ENCODE results near the gene EPHA4. TPM values are rescaled to one million over a fixed set of nuclear protein-coding genes. Genes with fewer than 3 reads are reported as not detected.

Gene EPHA4
- total RNA-seq, 1 experiment from 2014 or later: 18.0 TPM

DNA sequence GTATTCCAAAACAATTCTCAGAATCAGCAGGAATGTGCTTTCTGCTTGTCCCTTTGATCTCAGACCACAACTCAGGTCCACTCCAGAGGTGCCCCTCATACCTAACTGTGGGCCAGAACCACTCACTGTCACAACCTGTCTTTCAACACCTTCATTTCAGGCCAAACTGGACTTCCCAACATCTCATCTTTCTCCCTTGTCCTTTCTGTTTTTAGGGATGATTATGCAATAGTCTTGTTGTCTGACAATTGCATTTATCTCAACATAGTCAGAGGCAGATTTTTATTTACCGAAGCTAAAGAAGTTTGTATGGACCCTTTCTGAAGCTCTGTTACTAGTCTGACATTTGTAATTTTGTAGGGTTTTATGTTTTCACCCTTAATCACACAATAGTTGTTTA is 95.9 kb downstream of the EPHA4 start:
- no peak for DNase-seq (ENCODE audit: low read depth)

DNA sequence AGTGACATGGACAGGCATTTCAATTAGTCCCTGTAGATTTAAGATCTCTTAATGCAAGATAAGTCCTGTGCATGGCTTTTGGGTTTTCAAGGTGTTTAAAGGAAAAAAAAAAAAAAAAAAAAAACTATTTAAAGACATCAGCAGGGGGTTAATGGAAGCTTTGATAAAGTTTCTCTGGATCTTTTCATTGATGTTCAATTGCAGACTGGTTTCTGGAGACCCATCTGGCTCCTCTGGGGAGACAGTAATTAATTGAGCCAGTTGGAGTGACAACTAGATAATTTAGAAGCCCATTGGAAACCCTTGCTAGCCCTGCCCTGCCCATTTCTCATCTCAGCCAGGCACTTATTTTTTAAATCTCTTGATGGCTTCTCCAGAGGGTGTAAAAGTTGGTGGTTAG is 98.7 kb downstream of the EPHA4 start:
- no peak for DNase-seq (ENCODE audit: low read depth)

DNA sequence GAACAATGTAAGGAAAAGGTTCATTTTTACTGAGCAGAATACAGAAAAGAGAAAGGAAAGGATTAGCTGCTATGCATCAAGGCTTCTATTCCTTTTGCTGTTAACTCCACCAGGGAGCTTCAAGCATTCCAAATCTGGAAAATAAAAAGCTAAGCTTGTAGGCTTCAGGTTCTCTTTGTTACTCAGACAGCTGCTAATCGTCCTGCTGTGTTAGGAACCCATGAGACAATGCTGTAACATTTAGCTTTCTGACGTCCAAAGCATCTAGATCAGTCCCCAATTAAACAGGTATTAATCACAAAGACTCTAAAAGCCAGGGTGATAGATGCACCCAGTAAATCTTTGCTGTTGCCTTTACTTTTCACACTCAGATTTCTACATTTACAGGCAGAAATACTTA is 103.8 kb downstream of the EPHA4 start:
- no peak for DNase-seq (ENCODE audit: low read depth)

DNA sequence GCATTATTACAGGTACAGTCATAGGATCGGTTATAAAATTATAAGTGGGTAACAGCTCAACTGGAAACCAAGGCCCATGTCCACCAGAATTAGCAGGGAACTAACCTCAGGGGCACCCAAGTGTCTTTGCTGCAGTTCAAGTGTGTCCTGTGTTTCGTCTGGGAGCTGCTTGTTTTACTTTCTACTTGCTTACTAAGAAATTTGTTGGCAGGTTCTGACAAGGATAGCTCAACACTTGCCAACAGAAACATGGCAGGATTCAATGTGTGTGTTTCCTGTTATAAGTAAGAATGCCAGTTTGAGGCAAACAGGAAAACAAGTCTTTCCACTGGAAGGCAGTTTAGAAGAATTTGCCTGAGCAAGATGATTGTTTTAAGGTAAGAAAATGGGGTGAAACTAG is 104.5 kb downstream of the EPHA4 start:
- DNase-seq (ENCODE audit: low read depth): peak; percentile 16

DNA sequence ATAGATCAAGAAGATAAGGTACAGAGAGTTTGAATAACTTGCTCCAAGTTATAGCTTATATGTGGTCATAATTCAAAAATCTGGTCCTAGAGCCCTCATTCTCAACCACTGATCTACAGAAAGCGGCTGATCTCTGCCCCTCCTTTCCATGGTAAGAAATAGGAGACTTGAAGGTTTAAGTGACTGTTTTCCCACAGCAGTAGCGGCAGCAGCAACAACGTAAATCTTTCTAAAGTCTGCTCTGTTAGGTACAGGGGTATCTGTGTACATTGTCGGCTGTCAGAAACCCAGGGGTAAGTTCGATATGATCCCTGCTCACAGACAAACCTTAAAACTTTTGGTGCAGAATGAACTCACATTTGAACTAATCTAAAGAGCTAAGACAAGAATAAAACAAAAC is 105.4 kb downstream of the EPHA4 start:
- DNase-seq (ENCODE audit: low read depth): no peak

DNA sequence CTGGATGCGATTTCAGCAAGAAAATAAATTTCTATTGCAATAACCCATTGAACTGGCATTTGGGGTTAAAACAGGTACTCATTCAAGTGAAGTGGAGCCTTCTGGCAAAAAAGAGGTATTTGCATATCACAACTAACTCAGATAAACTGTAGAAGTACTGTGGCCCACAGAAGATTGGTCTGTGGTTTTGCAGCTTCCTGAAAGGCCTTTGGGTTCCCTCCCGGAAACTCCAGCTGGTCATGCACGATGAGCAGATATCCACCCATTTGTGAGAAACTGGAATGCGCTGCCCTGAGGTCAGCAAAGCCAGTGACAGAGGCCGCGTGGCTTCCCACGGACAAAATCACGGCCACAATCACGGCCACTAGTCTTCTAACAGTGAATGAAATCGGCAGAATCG is 106.3 kb downstream of the EPHA4 start:
- peak; percentile 28 for DNase-seq (ENCODE audit: low read depth)

DNA sequence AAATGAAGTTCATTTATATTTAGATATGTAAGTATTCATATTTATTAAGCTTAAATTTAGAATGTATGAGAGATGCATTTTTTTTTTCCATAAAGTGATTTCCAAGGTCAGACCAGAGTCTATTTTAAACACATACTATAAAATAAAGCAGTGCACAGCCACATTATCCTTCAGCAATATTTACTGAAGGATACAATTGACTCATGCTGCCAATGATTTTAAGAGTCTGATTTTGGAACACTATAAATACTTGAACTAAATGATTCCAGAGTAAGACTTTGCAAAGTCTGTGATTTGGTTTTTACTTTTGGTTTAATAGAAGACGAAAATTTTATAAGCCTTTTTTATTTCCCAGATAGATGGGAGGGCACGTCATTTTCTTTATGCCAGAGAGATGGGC is 107.1 kb downstream of the EPHA4 start:
- DNase-seq (ENCODE audit: low read depth): no peak

DNA sequence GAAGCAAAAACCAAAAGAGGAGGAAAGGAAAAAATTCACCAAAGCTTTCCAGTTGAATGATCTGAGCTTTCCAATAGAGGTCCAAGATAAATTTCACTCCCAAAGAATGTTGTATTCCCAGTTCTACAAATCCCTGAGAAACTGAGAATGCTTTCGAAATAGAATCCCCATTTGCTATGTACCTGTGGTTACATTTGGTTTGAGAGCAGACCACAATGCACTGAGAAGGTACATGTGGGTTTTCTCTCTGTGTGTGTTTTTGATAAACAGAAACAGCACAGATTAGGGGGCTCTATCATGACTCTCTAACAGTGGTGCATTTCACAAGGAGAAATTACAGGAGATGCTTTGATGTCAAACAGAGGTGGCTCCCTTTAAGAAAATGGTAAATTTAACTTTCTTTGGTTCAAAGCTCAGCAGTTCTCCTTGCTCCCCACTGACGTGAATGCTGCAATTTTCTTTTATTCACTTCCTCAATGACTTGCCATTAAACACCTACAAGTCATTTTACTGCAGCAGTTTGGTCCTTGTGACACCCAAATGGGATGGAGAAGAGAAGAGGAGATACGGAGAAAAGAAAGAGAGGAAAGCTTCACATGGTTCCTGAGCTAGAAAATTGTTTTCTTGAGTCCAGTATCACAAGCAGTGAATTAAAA is 108.7 kb downstream of the EPHA4 start:
- no peak for DNase-seq (ENCODE audit: low read depth)

DNA sequence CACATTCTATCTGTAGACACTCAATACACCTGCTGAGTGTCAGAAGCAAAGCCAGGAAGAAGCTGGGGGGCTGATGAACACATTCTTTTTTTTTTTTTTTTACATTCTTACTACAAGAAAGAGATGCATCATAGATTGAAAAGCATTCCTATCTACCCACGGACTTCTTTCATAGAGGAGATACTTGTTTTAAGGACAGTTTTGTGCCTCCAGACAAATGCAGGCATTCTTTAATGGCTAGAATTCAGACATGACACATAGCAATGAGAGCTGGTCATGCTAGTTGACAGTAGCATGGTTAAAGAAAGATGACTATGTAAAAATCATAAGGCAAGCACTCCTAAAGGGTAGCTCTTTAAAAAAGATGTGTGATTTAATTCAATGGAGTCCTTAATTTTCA is 110.2 kb downstream of the EPHA4 start:
- DNase-seq (ENCODE audit: low read depth): no peak

DNA sequence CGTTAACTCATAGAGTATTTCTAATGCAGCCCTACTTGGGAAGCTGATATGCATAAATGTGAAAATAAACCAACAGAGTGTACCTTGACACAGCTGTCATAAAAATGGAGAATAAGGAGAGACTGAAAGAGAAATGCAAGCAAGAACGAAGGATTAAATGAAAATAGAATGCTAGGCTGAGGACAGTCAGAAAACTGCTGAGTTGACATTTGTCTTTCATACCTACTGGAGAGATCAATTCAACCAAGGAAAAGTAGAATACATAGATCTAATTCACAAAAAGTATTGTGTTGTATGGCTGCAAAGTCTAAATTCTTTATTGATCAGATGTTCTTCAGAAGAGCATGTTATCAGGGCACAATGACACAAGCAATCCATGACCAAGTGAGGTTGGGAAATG is 112.0 kb downstream of the EPHA4 start:
- no peak for DNase-seq (ENCODE audit: low read depth)

DNA sequence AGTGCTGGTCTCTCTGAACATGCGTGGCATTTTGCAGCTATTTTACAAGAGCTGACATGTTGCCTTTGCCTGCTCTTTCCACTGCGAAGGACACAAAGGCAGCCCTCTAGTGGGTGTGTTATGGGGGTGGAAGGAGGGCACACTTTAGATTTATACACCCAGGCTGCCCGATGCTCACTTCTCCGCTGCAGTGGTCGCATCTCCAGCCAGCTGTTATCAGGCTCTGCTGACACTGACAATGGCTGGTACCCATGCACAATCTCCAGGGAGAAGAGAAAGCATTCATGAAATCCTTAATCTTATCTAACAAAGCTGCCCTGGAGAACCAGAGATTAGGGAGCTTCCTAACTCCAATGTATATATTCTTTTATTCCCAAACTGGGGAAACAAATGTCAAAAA is 113.5 kb downstream of the EPHA4 start:
- no peak for DNase-seq (ENCODE audit: low read depth)

DNA sequence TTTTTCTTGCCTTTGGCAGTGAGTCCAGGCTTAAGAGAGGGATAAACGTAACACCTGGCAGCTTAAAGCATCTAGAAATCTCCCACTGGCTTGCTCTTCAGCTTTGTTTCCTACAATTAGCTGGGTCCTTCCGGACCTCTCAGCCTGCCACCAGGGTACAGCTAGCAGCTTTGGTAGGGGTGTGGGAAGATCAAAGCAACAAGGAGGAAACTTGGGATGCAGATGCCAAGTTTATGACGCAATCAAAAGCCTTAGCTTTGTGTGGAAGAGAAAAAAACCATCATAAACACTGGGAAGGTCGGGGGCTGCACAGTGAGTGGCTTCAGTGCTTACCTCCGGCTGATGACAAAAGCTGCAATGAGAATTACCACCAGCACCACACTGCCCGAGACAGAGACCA is 116.9 kb downstream of the EPHA4 start:
- no peak for DNase-seq (ENCODE audit: low read depth)

DNA sequence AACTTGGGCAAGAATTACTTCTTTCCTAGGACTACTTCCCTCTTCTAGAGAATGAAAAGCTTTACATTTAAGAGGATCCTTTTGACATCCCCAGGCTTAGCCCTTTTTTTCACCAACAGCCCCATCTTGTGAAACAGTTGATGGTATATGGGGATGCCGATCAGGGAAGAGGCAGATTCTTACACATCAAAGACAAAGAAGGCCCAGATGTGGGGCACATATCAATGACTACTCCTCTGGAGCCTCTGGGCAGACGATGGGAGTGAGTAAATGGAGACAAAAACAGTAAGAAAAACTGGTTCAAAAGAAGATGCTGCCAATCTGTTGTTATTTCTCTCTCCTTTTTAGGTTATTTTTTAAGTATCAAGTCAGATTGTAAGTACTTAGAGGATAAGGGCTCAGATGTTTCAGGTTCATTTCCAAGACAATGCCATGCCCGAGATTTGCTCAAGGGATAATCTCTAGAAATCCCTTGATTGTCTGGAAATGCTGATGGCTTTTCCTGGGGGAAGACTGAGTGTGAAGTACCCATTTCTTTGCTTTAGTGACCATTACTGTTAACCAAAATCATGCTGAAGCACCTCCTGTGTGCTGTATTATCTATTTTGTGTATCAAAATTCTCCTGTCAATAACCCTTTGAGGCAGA is 117.5 kb downstream of the EPHA4 start:
- DNase-seq (ENCODE audit: low read depth): no peak

DNA sequence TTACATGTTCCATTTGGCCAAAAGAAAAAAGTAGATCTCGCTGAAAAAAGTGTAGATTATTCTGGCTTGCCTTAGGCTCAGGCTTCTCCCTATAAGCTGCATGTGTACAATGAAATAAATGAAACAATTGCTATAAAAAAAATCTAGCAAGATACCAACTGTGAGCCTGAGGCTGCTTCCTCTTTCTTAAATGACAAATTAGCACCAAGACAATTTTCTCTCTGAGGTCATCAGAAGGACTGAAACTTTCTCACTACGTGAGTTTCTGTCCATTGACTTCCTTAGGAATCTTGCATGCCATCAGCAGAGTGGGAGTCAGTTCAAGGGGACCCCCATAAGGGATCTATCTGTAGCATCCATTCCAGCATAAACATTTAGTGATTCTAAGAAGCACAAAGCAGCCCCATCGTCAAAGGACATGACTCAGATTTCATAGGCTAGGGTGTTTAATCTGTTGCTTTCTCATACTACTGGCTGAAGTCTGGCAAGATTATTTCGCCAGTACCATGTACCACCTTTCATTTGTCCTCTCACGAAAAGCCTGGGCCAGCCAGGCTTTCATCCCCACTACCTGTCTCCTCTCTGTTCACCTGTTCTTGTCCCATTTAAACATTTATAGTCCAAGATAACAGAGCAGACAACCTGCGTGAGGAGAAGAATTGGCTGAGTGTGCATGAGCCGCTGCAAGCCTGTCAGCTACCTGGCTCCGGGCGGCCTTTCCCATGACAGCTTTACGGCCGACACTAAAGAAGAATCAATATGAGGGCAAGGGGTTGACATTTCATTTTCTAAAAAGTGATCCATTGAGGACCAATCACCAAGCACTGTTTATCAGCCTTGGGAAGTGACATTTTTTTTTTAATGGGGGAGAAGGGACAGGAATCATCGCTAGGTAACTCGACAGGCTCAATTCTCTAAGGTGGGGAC is 120.0 kb downstream of the EPHA4 start:
- DNase-seq (ENCODE audit: low read depth): no peak

DNA sequence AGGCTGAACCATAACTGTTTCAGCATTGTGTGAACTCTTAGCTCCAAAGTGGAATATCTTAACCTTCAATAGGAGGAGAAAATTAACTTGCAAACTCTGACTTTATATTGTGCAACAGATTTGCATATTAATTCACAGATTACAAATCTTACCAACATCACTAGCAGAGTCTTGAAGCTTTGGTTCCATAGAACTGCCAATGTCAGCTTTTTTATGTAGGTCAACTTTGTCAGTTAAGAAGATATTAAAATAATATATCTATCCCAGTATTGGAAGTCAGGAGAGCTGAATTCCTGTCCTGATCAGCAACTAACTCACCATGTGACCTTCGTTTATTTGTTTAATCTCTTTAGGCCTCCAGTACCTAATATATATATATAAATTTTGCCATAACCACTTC is 121.8 kb downstream of the EPHA4 start:
- DNase-seq (ENCODE audit: low read depth): no peak

DNA sequence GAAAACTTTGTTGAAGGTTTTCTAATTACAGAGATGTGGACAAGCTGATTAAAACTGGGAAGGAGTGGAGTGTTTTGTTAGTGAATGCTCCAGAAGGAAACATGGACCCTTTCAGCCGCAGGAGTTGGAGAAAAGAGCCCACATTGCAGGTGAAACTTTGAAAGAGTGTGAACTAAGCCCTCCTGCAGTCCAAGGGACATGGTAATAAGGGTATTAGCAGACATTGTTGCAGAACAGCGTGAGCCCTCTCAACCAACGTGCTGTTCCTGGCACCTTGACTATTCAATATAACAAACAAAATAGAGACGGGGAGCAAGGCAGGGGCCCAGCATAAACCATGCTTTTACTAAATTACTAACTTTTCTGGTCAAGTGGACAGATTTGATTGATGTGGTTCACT is 122.7 kb downstream of the EPHA4 start:
- DNase-seq (ENCODE audit: low read depth): no peak

DNA sequence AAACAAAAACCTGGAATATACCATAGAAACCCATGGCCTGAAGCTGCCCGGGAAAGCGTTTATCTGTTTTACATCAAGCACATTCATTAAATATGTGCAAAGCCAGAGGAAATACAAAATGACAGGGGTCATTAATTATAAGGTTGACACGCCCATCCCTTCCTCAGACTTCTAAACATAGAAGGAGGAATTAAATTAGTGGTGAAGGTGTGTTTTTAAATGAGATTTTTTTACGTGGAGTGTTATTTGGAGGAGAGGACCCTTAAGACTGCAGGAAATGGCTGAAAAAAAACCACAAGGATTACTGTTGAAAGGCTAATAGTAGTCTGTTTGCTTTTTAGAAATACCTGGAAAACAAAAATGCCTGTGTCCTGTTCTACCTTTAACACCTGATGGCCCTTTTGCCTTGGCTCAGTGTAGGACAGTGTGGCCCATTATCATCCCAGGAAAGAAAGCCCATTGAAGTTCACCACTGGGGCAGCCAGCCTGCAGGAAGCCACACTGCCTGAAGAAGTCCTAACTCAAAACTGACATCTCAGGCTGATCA is 123.2 kb downstream of the EPHA4 start:
- DNase-seq (ENCODE audit: low read depth): no peak

DNA sequence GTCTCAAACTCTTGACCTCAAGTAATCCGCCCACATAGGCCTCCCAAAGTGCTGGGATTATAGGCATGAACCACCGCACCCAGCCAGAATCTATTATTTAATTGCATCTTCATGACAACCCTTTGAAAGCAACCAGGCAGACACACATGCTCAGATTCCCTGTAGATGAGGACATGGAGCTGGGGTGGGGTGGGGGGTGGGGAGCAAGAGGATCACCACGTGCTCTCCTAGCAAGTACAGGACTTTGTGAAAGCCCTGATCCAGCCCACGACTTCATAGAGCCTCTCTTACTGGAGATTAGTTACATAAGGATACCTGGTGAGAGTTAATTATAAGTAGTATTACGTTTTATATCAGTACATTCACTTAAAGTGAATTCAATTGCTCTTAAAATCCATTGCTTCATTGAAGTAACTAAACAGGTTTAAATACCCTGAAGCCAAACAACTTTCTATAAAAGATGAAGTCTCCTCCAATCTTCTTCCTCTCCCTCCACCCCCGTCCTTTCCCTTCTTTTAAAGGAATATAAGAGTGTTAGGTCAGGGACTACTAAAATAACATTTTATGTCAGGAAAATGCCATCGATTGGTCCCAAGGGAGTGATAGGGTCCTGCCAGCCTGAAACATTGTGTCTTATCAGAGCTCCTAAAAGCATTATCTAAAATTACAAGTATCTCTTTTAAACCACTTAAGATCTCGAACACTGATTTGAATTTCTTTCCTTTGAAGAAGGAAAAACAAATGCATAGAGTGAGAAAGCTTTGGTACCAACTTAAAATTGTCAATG is 123.9 kb downstream of the EPHA4 start:
- no peak for DNase-seq (ENCODE audit: low read depth)

DNA sequence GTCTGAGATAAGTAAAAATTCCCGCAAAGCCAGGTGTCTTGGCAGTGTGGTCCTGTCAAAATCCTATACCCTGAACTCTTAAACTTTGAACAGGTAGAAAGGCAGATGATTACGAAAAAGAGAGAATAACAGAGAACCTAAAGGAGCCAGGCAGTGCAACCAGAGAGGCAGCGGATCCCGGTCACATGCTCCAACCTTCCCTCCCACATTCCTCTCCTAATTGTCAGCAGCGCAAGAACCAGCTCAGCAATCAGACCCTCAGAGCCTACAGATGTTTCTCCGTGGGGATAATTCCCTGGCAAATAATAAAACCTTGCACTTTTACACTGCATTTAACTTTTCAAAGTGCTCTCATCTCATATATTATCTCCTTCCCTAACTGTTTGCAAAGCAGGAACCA is 124.8 kb downstream of the EPHA4 start:
- DNase-seq (ENCODE audit: low read depth): no peak

DNA sequence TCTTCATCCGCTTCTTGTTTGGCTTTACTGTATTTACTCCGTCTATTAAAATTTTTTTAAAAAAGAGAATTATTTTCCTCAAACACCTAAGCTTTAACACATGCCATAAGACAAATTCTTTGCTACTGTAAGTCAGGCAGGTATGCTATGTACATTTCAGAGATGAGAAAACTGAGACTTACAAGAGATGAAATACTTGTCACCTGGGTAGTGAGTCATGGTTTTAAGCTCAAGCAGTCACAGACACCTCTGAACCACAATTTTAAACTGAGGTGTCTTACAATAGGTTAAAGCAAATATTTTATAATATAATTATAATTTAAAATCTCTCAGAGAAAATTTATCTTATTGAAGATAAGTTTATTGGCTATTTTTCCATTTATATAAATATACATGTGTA is 126.0 kb downstream of the EPHA4 start:
- DNase-seq (ENCODE audit: low read depth): no peak

DNA sequence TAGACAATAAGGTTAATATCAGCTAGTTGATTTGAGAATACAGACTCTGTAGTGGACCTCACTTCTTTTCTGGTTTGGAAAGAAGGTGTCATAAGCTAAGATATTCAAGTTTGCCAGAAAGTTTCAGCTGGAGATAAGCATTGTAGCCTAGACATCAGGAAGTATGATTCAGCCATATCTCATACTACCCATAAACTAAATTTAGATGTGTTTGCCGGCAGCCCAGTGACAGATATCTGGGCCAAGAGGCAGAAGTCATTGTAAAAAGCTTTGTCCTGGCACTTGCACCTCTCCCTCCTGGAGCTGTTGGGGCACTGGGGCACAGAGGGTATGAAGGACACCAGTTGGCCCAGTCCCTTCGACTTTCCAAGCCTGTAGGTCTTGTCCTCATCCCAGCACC is 128.0 kb downstream of the EPHA4 start:
- peak; percentile 76 for DNase-seq (ENCODE audit: low read depth)

DNA sequence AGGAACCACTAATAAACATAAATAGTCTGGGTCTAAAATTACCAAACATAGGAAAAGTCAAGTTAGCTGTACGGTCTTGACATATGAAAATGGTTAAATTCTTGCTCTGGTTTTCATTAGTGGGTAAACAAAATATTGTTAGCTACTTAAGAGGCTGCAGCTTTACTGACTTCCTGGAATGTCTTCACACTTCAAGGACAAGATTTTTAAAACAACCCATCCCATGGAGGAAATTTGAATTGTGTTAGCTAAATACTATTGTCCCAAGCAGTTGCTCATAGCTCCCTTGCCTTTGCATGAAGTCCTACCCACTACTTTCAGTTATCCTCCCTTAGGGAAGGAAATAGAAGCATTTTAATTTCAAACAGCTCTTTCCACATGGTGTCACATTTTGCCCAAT is 128.5 kb downstream of the EPHA4 start:
- DNase-seq (ENCODE audit: low read depth): no peak
